ENCODE data around the gene BEND7.

DNA sequence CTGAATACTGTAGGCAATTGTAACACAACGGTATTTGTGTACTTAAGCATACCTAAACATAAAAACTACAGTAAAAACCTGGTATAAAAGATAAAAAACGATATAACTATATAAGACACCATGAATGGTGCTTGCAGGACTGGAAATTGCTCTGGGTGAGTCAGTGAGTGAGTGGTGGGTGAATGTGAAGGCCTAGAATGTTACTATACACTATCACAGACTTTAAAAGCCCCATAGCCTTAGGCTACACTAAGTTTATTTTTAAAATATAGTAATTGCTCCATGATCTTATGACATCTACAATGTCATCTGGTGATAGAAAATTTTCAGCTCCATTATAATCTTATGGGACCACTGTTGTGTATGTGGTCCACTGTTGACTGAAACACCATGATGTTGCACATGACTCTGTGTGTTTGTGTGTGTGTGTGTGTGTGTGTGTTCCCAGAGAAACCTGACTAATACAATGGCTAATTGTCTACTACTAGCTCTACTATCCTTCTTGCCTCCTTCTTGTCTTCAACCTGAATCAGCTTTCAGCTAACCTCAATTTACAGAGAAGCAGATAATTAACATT is 30.4 kb upstream of the BEND7 start:
- TF ChIP-seq, protein P1, sequence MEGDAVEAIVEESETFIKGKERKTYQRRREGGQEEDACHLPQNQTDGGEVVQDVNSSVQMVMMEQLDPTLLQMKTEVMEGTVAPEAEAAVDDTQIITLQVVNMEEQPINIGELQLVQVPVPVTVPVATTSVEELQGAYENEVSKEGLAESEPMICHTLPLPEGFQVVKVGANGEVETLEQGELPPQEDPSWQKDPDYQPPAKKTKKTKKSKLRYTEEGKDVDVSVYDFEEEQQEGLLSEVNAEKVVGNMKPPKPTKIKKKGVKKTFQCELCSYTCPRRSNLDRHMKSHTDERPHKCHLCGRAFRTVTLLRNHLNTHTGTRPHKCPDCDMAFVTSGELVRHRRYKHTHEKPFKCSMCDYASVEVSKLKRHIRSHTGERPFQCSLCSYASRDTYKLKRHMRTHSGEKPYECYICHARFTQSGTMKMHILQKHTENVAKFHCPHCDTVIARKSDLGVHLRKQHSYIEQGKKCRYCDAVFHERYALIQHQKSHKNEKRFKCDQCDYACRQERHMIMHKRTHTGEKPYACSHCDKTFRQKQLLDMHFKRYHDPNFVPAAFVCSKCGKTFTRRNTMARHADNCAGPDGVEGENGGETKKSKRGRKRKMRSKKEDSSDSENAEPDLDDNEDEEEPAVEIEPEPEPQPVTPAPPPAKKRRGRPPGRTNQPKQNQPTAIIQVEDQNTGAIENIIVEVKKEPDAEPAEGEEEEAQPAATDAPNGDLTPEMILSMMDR (IDR thresholded peaks at IDR 0.05): no peak
- no peak for TF ChIP-seq POLR2A (IDR thresholded peaks at IDR 0.05)
